ENCODE data around the gene IFT122. TPM values are rescaled to one million over a fixed set of nuclear protein-coding genes. Genes with fewer than 3 reads are reported as not detected.

IFT122 gene
- total RNA-seq, 1 experiment from 2014 or later, result 4.7 TPM

DNA sequence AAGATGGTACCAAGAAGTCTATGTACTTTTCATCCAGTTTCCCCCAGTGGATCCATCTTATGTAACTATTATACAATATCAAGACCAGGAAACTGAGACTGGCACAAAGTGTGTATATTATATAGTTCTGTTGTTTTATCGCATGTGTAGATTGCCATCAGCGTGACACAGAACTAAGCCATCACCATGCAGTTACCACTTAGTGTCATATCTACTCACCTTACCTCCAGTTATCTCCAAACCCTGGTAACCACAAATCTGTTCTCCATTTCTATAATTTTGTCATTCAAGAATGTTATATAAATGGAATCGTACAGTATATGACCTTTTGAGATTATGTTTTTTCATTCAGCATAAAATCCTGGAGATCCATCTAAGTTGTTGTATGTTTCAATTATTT is 23.1 kb downstream of the IFT122 start:
- H3K4me2 ChIP-seq (ENCODE audit: low read depth, low read length, poor library complexity, severe bottlenecking), result no peak overlapping the region
- no peaks in the 10 kb centered on the region for H3K36me3 ChIP-seq (ENCODE audit: insufficient read depth, low read length)
- H3K4me3 ChIP-seq (ENCODE audit: low read length), result no peak overlapping the region
- DNase-seq, result no peak
- H3K4me1 ChIP-seq (ENCODE audit: low read length), result no peaks in the 10 kb centered on the region
- no peaks in the 10 kb centered on the region for H3K9me2 ChIP-seq (replicated peaks; ENCODE audit: insufficient read depth, low read length)
- no peaks in the 10 kb centered on the region for H3K9me3 ChIP-seq (ENCODE audit: low read length)
- H3K79me2 ChIP-seq (ENCODE audit: low read length), result no peaks in the 10 kb centered on the region
- no peak overlapping the region for H2AFZ ChIP-seq (ENCODE audit: low read length)
- no peak overlapping the region for H3K27ac ChIP-seq (ENCODE audit: low read length)
- H4K20me1 ChIP-seq (ENCODE audit: insufficient read depth, low read depth, low read length), result no peaks in the 10 kb centered on the region
- H3K27me3 ChIP-seq (ENCODE audit: low read length), result no peaks in the 10 kb centered on the region
- H3K9ac ChIP-seq (ENCODE audit: low read length), result no peak overlapping the region

GRCh38 chr3:129463716-129464115 is 23.7 kb downstream of the IFT122 start:
- no peaks in the 10 kb centered on the region for H3K9me2 ChIP-seq (replicated peaks; ENCODE audit: insufficient read depth, low read length)
- H4K20me1 ChIP-seq (ENCODE audit: insufficient read depth, low read depth, low read length), result no peaks in the 10 kb centered on the region
- no peak for DNase-seq
- H3K9me3 ChIP-seq (ENCODE audit: low read length), result no peaks in the 10 kb centered on the region
- H3K9ac ChIP-seq (ENCODE audit: low read length), result no peak overlapping the region
- H3K4me1 ChIP-seq (ENCODE audit: low read length), result no peaks in the 10 kb centered on the region
- H3K27me3 ChIP-seq (ENCODE audit: low read length), result no peaks in the 10 kb centered on the region
- H2AFZ ChIP-seq (ENCODE audit: low read length), result no peak overlapping the region
- H3K79me2 ChIP-seq (ENCODE audit: low read length), result no peaks in the 10 kb centered on the region
- no peak overlapping the region for H3K27ac ChIP-seq (ENCODE audit: low read length)
- no peaks in the 10 kb centered on the region for H3K36me3 ChIP-seq (ENCODE audit: insufficient read depth, low read length)
- no peak overlapping the region for H3K4me2 ChIP-seq (ENCODE audit: low read depth, low read length, poor library complexity, severe bottlenecking)
- H3K4me3 ChIP-seq (ENCODE audit: low read length), result no peak overlapping the region

DNA sequence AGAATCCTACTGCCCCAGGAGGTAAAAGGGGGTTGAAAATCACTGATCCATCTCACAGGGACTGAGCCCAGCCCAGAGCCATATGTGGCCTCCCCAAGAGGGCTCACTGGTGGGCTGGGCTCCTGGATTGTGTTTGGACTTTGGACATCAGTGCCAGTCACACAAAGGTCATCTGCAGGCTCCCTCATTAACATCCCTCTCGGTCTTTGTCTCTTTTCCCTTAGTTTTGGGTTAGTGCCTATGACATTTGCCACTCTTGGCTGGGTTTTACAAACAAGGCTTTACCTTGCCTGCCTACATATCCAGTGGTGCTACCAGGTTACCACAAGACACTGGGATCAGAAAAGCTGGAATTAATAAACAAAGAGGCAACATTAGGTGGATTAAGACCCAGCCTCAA is 27.9 kb downstream of the IFT122 start:
- Histone ChIP-seq H3K36me3 (ENCODE audit: insufficient read depth, low read length) (no peaks in the 10 kb centered on the region), H3K4me1 (ENCODE audit: low read length) (0 out of 2 replicates have a peak, but pooled peaks cover 3% of the 10 kb centered on the region), H3K27ac (ENCODE audit: low read length) (no peak overlapping the region), H3K79me2 (ENCODE audit: low read length) (no peaks in the 10 kb centered on the region), H3K9me3 (ENCODE audit: low read length) (no peaks in the 10 kb centered on the region), H3K9ac (ENCODE audit: low read length) (no peak overlapping the region), H3K4me2 (ENCODE audit: low read depth, low read length, poor library complexity, severe bottlenecking) (no peak overlapping the region), H3K9me2 (replicated peaks; ENCODE audit: insufficient read depth, low read length) (no peaks in the 10 kb centered on the region), H2AFZ (ENCODE audit: low read length) (no peak overlapping the region), H3K4me3 (ENCODE audit: low read length) (no peak overlapping the region), H3K27me3 (ENCODE audit: low read length) (no peaks in the 10 kb centered on the region), H4K20me1 (ENCODE audit: insufficient read depth, low read depth, low read length) (no peaks in the 10 kb centered on the region)
- DNase-seq, result no peak

- no peak overlapping the region for H3K4me2 ChIP-seq (ENCODE audit: low read depth, low read length, poor library complexity, severe bottlenecking)
- no peak overlapping the region for H2AFZ ChIP-seq (ENCODE audit: low read length)
- 0 out of 2 replicates have a peak, but pooled peaks cover 3% of the 10 kb centered on the region for H3K4me1 ChIP-seq (ENCODE audit: low read length)
- H3K27me3 ChIP-seq (ENCODE audit: low read length), result no peaks in the 10 kb centered on the region
- H3K36me3 ChIP-seq (ENCODE audit: insufficient read depth, low read length), result no peaks in the 10 kb centered on the region
- H3K4me3 ChIP-seq (ENCODE audit: low read length), result no peak overlapping the region
- H4K20me1 ChIP-seq (ENCODE audit: insufficient read depth, low read depth, low read length), result no peaks in the 10 kb centered on the region
- no peak overlapping the region for H3K9ac ChIP-seq (ENCODE audit: low read length)
- DNase-seq, result no peak
- H3K27ac ChIP-seq (ENCODE audit: low read length), result no peak overlapping the region
- H3K79me2 ChIP-seq (ENCODE audit: low read length), result no peaks in the 10 kb centered on the region
- H3K9me2 ChIP-seq (replicated peaks; ENCODE audit: insufficient read depth, low read length), result no peaks in the 10 kb centered on the region
- no peaks in the 10 kb centered on the region for H3K9me3 ChIP-seq (ENCODE audit: low read length)
Observed at GRCh38 chr3:129469026-129469425, 29.0 kb downstream of the IFT122 start.

- DNase-seq, result no peak
Observed at GRCh38 chr3:129470861-129471260, 30.8 kb downstream of the IFT122 start.

DNA sequence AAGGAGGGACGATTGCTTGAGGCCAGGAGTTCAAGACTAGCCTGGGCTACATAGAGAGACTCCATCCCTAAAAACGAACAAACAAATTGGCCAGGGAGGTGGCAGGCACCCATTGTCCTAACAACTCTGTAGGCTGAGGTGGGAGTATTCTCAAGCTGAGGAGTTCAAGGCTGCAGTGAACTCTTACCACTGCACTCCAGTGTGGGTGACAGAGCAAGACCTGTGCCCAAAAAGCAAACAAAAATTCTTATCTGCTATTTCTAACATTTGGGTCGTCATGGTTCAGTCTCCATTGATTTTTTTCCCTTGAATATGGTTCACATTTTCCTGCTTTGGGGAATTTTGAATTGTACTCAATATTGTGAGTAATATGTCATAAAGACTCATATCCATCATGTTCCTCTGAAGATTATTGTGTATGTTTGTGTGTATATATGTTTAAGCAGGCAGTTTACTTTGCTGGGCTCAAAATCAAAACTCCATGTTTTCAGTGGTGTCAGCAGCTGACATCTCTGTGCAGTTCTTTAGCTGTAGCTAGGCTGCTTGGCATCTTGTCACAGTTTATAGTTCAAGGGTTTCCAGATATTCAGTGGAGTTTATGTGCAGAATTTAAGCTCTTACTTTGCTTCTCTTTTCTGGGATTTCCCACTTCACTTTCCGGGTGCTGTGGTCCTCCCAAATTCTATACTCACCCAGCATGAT is 33.2 kb downstream of the IFT122 start:
- no peaks in the 10 kb centered on the region for H3K9me3 ChIP-seq (ENCODE audit: low read length)
- H3K4me2 ChIP-seq (ENCODE audit: low read depth, low read length, poor library complexity, severe bottlenecking), result no peak overlapping the region
- H3K4me1 ChIP-seq (ENCODE audit: low read length), result peaks cover 18% of the 10 kb centered on the region
- no peaks in the 10 kb centered on the region for H4K20me1 ChIP-seq (ENCODE audit: insufficient read depth, low read depth, low read length)
- no peaks in the 10 kb centered on the region for H3K36me3 ChIP-seq (ENCODE audit: insufficient read depth, low read length)
- no peak overlapping the region for H3K9ac ChIP-seq (ENCODE audit: low read length)
- H3K27ac ChIP-seq (ENCODE audit: low read length), result no peak overlapping the region
- H3K9me2 ChIP-seq (replicated peaks; ENCODE audit: insufficient read depth, low read length), result no peaks in the 10 kb centered on the region
- H3K79me2 ChIP-seq (ENCODE audit: low read length), result no peaks in the 10 kb centered on the region
- DNase-seq, result no peak
- no peak overlapping the region for H3K4me3 ChIP-seq (ENCODE audit: low read length)
- no peaks in the 10 kb centered on the region for H3K27me3 ChIP-seq (ENCODE audit: low read length)
- no peak overlapping the region for H2AFZ ChIP-seq (ENCODE audit: low read length)

More at GRCh38 chr3:129470861-129471260, 30.8 kb downstream of the IFT122 start:
- no peaks in the 10 kb centered on the region for H4K20me1 ChIP-seq (ENCODE audit: insufficient read depth, low read depth, low read length)
- H3K4me2 ChIP-seq (ENCODE audit: low read depth, low read length, poor library complexity, severe bottlenecking), result no peak overlapping the region
- H3K4me3 ChIP-seq (ENCODE audit: low read length), result no peak overlapping the region
- H3K9me2 ChIP-seq (replicated peaks; ENCODE audit: insufficient read depth, low read length), result no peaks in the 10 kb centered on the region
- no peaks in the 10 kb centered on the region for H3K9me3 ChIP-seq (ENCODE audit: low read length)
- H3K36me3 ChIP-seq (ENCODE audit: insufficient read depth, low read length), result no peaks in the 10 kb centered on the region
- H3K4me1 ChIP-seq (ENCODE audit: low read length), result peaks cover 18% of the 10 kb centered on the region
- H3K27me3 ChIP-seq (ENCODE audit: low read length), result no peaks in the 10 kb centered on the region
- H3K9ac ChIP-seq (ENCODE audit: low read length), result no peak overlapping the region
- no peak overlapping the region for H2AFZ ChIP-seq (ENCODE audit: low read length)
- no peak overlapping the region for H3K27ac ChIP-seq (ENCODE audit: low read length)
- H3K79me2 ChIP-seq (ENCODE audit: low read length), result no peaks in the 10 kb centered on the region

DNA sequence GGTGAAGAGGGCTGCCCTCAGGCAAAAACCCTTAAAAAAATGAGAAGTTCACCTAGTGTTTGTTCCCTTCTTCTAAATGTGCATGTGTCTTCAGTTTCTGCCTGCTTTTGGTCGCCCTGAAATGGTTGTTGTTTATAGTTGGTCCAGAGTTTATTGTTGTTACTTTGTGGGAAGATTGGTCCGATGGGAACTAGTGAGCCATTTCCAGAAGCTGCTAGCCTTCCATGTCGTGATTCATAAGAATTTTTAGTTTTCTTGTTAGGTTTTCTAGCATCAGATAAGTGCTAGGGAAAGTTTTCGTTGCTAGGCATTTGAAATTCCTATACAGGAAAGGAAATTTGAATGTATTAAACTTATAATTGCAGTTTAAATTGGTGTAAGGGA is 33.7 kb downstream of the IFT122 start:
- H3K4me3 ChIP-seq (ENCODE audit: low read length), result no peak overlapping the region
- no peaks in the 10 kb centered on the region for H3K79me2 ChIP-seq (ENCODE audit: low read length)
- H3K9me2 ChIP-seq (replicated peaks; ENCODE audit: insufficient read depth, low read length), result no peaks in the 10 kb centered on the region
- H4K20me1 ChIP-seq (ENCODE audit: insufficient read depth, low read depth, low read length), result no peaks in the 10 kb centered on the region
- no peak overlapping the region for H2AFZ ChIP-seq (ENCODE audit: low read length)
- no peaks in the 10 kb centered on the region for H3K36me3 ChIP-seq (ENCODE audit: insufficient read depth, low read length)
- H3K9me3 ChIP-seq (ENCODE audit: low read length), result no peaks in the 10 kb centered on the region
- H3K4me2 ChIP-seq (ENCODE audit: low read depth, low read length, poor library complexity, severe bottlenecking), result no peak overlapping the region
- H3K4me1 ChIP-seq (ENCODE audit: low read length), result peaks cover 18% of the 10 kb centered on the region
- H3K9ac ChIP-seq (ENCODE audit: low read length), result no peak overlapping the region
- DNase-seq, result no peak
- H3K27ac ChIP-seq (ENCODE audit: low read length), result no peak overlapping the region
- H3K27me3 ChIP-seq (ENCODE audit: low read length), result no peaks in the 10 kb centered on the region

DNA sequence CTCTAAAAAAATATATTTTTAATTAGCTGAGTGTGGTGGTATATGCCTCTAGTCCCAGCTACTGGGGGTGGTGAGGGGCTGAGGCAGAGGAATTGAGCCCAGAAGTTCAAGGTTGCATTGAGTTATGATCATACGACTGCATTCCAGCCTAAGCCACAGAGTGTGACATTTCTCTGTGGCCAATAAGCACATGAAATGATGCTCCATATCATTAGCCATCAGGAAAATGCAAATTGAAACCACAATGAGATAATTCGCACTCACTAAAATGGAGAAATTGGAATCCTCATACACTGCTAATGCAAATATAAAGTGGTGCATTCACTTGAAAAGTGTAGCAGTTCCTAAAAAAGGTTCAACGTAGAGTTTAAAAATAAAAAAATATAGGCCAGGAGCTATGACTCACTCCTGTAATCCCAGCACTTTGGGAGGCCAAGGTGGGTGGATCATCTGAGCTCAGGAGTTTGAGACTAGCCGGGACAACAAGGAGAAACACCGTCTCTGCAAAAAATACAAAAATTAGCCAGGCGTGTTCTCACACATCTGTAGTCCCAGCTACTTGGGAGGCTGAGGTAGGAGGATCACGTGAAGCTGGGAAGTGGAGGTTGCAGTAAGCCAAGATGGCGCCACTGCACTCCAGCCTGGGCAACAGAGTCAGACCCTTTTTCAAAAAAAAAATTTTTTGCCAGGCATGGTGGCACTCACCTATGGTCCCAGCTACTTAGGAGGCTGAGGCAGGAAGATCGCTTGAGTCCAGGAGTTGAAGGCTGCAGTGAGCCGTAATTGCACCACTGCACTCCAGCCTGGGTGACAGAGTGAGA is 35.2 kb downstream of the IFT122 start:
- Histone ChIP-seq H3K9ac (ENCODE audit: low read length) (no peak overlapping the region), H3K4me1 (ENCODE audit: low read length) (peaks cover 15% of the 10 kb centered on the region), H3K4me2 (ENCODE audit: low read depth, low read length, poor library complexity, severe bottlenecking) (peak overlapping the region; percentile 46), H3K9me2 (replicated peaks; ENCODE audit: insufficient read depth, low read length) (no peaks in the 10 kb centered on the region), H3K9me3 (ENCODE audit: low read length) (no peaks in the 10 kb centered on the region), H3K36me3 (ENCODE audit: insufficient read depth, low read length) (no peaks in the 10 kb centered on the region), H3K4me3 (ENCODE audit: low read length) (no peak overlapping the region), H3K27me3 (ENCODE audit: low read length) (no peaks in the 10 kb centered on the region), H2AFZ (ENCODE audit: low read length) (no peak overlapping the region), H3K79me2 (ENCODE audit: low read length) (no peaks in the 10 kb centered on the region), H4K20me1 (ENCODE audit: insufficient read depth, low read depth, low read length) (no peaks in the 10 kb centered on the region), H3K27ac (ENCODE audit: low read length) (no peak overlapping the region)
- DNase-seq, result peak; percentile 74
